HG03558 (cell line): ENCODE data around the gene NKAIN2.

Experiments
- ATAC-seq: cut with Tn5 transposase; IDR thresholded peaks from one replicate; pipeline ENCODE4 v1.9.1; 2021; ENCODE audit warnings: moderate number of reproducible peaks; ENCODE audit not compliant: unreplicated experiment; ENCODE audit errors: extremely low read depth

Gene NKAIN2

GRCh38 chr6:124633655-124634054, 830.0 kb downstream of the NKAIN2 start:
- no peak for ATAC-seq

GRCh38 chr6:124640432-124640831, 836.8 kb downstream of the NKAIN2 start:
- ATAC-seq: no peak

- no peak for ATAC-seq
Observed at GRCh38 chr6:124655866-124656265, 852.2 kb downstream of the NKAIN2 start.

GRCh38 chr6:124658053-124658452, 854.4 kb downstream of the NKAIN2 start:
- no peak for ATAC-seq

GRCh38 chr6:124659427-124659826, 855.8 kb downstream of the NKAIN2 start:
- no peak for ATAC-seq

- ATAC-seq: no peak
Observed at GRCh38 chr6:124660185-124660584, 856.5 kb downstream of the NKAIN2 start.

- ATAC-seq: no peak
Observed at GRCh38 chr6:124661097-124661661, 857.5 kb downstream of the NKAIN2 start.

GRCh38 chr6:124668028-124668427, 864.4 kb downstream of the NKAIN2 start:
- ATAC-seq: no peak

- no peak for ATAC-seq
Observed at GRCh38 chr6:124669713-124670480, 866.2 kb downstream of the NKAIN2 start.

- ATAC-seq: no peak
Observed at GRCh38 chr6:124670801-124671200, 867.1 kb downstream of the NKAIN2 start.

GRCh38 chr6:124671324-124671723, 867.7 kb downstream of the NKAIN2 start:
- ATAC-seq: no peak

GRCh38 chr6:124674042-124674441, 870.4 kb downstream of the NKAIN2 start:
- ATAC-seq: no peak

GRCh38 chr6:124676033-124676432, 872.4 kb downstream of the NKAIN2 start:
- no peak for ATAC-seq

GRCh38 chr6:124677874-124678273, 874.2 kb downstream of the NKAIN2 start:
- ATAC-seq: no peak

GRCh38 chr6:124679387-124679786, 875.7 kb downstream of the NKAIN2 start:
- no peak for ATAC-seq

GRCh38 chr6:124682751-124683150, 879.1 kb downstream of the NKAIN2 start:
- no peak for ATAC-seq

- ATAC-seq: no peak
Observed at GRCh38 chr6:124683507-124683906, 879.8 kb downstream of the NKAIN2 start.

- no peak for ATAC-seq
Observed at GRCh38 chr6:124684621-124685020, 881.0 kb downstream of the NKAIN2 start.

GRCh38 chr6:124688369-124688768, 884.7 kb downstream of the NKAIN2 start:
- ATAC-seq: no peak

- no peak for ATAC-seq
Observed at GRCh38 chr6:124694139-124694705, 890.6 kb downstream of the NKAIN2 start.

- no peak for ATAC-seq
Observed at GRCh38 chr6:124699038-124699437, 895.4 kb downstream of the NKAIN2 start.

GRCh38 chr6:124703541-124703940, 899.9 kb downstream of the NKAIN2 start:
- no peak for ATAC-seq
